HG03457 (cell line): Measurements from ENCODE around the gene BEX3.
"Not testable (repeated sequence)": the region's sequence is repeated elsewhere in the genome, so short reads cannot be mapped to it uniquely, and the experiment has no call there.

Experiments
- ATAC-seq: cut with Tn5 transposase; IDR thresholded peaks from one replicate; pipeline ENCODE4 v1.9.1; 2021; ENCODE audit warnings: moderate number of reproducible peaks; ENCODE audit not compliant: unreplicated experiment

The BEX3 gene

DNA sequence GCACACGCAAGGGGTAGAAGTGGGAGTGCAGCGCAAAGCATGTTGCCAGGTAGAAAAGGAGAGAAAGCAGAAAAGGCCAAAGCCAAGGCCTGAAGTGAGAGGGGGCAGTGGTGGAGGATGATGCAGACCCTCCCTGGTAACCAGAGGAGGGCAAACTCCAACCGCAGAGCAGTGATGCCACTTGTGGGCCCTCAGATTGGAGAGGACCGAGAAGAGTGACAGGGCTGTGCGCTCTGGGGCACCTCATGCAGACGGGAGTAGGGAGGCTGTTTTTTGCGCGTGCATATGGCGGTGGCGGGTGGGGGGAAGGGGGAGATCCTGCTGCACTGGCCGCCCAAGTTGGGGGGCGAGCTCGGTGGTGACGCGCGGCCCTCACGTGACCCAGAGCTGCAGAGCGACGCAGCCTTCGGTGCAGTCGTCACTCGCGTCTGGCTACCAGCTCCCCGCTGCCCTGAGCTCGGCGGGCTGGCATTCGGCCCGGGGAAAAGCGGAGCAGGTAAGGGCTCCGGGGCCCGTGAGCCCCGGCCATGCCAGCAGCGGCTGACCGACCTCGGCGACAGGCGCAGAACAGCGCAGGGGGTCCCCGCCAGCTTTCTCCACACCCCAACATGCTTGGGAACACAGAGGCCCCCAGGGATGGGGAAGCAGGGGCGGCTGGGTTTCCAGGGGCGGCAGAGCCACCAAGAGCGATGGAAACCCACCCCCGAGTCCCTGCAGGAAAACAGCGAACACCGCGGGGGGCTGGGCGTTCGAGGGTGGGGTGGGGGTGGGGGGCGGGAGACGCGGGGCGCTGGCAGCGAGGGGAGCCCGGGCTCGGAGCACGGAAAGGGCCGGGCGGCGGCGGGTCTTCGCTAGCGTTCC lies at the start of gene BEX3:
TSS of gene BEX3 (plus strand) at position 421 of the 861 bp plus-strand sequence. CDS start 984 bp downstream, outside the sequence.
- ATAC-seq: no peak

DNA sequence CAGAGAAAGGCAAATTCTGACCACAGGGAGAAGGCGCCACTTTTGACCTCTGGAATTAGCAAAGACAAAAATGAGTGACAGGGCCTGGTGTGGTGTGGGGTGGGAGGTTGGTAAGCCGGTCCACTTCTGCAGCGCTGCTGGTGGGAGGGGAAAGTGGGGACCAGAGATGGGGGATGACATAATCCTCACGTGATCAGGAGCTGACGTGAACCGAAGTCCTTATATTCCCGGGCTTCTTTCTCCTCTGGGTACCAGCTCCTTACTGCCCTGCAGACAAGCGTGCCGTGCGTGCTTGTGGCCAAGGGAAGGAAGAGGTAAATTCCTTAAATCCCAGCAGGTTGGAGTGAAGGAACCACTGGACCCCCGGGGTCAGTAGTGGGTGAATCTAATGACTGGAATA lies 46.3 kb upstream of the BEX3 start, which contains the start of gene TCEAL7:
TSS of gene TCEAL7 (plus strand) at position 249 of the 400 bp plus-strand sequence. CDS start 1,165 bp downstream, outside the sequence.
- no peak for ATAC-seq

DNA sequence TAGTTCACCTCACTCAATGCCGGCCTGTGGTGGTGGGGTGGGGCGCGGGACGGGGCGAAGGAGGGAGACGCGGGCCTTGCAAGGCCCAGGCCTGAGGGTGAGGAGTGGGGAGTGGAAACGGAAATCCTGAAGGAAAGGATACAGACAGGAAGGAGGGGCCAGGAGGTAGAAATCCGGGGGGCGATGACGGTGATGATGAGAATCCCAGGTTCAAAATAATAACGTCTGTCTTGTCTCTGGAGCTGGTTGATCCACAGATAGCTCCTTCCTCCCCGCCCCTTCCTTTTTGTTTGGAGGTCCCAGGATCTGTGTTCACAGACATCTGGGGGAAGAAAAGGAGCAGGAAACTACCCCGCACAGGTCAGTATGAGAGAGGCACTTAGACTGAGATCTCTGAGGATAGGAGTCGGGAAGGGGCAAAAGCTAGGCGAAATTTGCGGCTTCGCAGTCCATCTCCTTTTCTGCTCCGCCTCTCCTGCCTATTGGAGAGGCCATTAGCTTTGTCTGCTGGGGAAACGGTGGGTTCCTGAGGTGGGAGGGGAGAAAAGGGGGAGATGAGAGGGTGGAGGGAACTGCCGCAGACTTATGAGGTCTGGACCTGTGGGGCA lies 45.6 kb upstream of the BEX3 start:
- no peak for ATAC-seq

DNA sequence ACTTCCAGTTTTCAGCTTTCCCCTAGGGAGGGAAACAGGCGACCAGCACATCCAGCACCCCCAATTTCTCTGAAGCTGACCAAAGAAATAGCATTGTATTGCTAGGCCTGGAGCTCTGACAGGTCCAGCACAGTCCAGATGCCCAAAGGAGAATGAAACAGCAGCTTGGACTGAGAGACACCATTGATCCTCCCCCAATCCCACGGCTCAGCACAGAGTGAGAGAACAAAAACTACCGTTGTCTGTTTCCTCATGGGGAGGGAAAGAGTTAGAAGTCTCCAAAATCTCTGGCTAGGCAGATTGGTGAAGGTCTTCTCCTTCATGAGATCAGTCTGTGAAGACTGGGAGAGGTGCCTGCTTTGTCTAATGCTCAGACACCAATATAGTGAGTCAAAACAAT lies 37.7 kb upstream of the BEX3 start:
- ATAC-seq: no peak

DNA sequence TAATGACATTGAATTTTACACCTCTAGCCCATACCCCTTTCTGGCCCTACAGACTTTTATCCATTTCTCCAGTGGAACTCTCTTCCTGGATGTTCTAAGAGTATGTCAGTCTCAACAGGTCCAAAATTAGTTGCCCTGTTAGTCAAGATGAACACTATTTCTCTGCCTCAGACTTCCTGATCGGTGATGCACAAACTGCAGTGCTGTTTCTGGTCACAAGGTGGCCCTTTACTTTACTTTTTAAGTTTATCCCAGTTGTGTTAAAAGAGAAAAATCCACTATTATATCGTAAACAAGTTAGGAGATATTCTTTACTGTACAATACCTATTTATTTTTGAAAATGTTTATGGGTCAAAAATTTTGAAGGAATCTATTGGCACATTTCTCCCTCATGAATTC lies 33.2 kb upstream of the BEX3 start:
- ATAC-seq: no peak

DNA sequence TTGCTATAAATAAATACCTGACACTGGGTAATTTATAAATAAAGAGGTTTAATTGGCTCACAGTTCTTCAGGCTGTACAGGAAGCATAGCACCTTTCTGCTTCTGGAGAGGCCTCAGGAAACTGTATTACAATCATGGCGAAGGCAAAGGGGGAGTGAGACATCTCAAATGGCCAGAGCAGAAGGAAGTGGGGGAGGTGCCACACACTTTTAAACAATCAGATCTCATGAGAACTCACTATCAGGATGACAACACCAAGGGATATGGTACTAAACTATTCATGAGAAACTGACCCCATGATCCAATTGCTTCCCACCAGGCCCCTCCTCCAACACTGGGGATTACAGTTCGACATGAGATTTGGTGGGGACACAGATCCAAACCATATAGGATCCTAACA lies 31.7 kb upstream of the BEX3 start:
- ATAC-seq: no peak

DNA sequence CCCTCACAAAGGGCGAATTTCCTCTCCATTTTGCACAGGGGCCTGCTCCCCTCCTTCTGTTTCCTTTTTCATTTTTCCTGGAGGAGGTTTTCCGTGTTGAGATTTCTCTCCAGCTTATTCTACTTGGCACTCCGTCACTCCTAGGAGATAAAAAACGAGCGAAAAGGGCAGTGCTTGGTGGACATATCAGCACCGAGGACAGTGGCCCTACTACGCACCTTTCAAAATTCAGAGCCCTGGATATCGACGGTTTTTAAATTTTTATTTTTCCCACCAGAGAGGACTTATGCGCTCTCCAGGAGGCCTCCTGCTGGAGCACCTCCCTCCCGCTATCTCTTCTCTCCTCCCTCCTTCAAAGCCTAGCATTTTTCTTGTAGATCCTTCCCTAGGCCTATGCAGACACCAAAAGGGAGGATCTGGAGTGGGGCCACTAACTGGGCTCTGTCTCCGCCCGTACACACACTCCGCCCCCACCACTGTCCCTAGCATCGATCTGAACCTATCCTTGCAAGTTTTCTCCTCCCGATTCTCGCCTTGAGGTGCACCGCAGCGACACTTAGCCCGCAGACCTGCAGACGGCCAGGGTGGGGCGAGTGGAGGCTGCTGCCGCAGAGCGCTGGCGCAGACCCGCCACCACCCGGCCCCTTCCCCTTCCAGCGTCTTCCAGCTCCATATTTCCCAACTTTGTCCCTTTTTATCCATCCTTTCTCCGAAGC lies 28.5 kb upstream of the BEX3 start:
- ATAC-seq: no peak

DNA sequence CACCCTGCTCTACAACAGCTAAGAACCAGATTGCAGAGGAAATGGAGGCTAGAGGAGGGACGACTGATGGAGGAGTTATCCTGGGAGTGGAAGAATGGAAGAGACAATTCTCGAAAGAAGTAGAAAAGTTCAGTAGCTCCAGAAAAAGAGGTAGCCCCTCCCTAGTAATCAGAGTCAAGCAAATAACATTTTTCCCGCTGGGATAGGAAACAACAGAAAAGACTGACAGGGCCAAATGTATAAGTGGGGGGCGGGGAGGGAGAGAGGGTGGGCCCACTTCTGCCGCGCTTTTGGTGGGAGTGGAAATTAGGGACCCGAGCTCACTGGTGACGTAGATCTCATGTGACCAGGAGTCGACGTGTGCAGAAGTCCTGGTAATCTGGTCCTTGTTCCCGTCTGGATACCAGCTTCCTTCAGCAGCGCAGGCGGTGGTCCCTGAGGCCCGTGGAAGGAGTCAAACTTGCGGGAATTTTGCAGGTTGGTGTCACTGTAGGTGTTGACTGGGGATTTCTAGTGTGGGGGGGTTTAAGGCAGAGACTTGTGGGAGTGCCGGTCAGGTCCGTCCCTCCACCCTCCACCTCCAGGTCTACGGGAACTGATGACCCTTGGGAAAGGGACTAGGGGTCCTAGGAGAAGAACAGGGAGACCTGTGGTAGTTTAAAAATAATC lies 20.1 kb upstream of the BEX3 start, which contains the start of gene TCEAL9:
TSS of gene TCEAL9 (plus strand) at position 377 of the 669 bp plus-strand sequence. CDS start 1,179 bp downstream, outside the sequence.
- no peak for ATAC-seq

DNA sequence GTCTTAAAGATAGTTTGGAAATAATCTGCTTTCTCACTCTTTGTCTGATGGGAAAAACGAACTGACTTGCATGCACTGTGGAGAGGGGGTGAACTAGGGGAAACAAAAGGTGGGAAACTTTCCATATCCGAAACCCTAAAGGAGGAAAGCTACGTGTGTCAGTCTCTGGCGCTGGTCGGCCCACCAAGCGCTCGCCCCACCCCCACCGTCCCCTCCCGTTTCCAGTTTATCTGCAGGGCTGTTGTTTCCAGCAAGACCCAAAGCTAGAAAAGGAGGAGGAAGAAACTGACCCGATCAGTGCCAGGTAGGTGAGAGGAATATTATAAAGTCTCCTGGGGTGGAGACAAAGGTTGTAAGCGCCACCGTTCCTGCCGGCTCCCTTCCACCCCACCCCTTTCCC lies 19.5 kb upstream of the BEX3 start:
- ATAC-seq: no peak

DNA sequence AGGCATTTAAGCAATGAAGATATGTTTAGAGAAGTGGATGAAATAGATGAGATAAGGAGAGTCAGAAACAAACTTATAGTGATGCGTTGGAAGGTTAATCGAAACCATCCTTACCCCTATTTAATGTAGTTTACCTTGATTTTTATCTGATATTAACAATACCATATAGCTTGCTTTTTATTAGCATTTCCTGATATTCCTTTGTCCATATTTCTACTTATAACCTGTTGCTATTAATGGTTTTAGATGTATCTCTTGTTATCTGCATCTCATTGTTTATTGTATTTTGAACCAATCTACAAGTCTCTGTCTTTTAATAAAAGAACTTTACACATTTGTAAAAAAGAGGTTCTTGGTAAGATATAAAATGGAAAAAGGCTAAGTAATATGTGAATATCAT lies 18.5 kb upstream of the BEX3 start:
- no peak for ATAC-seq

DNA sequence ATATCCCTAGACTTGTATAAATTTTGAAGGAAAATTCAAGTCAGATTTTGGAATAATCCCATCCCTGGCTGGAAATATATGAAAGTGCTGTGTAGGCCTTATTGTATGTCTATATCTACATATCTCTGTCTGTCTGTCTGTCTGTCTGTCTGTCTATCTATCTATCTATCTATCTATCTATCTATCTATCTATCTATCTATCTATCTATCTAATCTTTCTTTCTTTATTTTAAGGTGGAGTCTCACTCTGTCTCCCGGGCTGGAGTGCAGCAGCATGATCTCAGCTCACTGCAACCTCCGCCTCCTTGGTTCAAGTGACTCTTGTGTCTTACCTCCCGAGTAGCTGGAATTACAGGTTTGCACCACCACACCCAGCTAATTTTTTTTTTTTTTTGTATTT lies 16.7 kb upstream of the BEX3 start:
- ATAC-seq: not testable (repeated sequence)

DNA sequence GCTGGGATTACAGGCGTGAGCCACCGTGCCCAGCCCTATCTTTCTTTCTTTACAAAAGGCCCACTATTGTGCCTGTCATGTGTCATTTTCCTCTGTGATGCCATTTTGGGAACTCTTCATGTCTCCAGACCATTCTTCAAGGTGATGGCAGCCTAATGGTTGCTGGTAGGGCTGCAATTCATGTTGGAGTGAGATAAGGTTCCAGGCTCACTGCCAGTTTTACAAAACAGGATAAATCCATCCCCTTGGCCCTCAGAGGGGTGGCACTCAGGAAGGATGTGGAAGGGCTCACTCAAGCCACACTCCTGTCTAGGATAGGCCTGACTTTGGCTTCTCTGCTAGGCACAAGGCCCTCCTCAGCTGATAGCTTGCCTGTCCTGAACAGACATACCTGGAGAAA lies 16.2 kb upstream of the BEX3 start:
- ATAC-seq: no peak

DNA sequence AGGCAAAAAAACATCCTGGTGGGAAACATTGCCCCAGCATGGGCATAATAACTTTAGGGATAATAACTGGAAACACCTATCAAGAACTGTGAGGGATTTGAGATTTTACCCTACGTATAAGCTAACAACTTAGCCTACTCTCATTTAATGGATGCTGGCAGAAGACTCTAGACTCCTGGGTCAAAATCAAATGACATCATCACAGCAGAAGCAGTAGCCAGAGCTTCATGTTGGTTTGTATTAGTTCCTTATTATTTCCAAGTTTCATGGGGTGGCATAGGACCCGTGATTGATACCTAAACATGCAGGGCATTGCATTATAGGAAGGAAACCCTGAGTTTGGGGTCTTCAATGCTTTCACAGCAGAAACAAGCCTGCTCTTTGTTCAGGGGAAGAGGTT lies 15.4 kb upstream of the BEX3 start:
- ATAC-seq: no peak

DNA sequence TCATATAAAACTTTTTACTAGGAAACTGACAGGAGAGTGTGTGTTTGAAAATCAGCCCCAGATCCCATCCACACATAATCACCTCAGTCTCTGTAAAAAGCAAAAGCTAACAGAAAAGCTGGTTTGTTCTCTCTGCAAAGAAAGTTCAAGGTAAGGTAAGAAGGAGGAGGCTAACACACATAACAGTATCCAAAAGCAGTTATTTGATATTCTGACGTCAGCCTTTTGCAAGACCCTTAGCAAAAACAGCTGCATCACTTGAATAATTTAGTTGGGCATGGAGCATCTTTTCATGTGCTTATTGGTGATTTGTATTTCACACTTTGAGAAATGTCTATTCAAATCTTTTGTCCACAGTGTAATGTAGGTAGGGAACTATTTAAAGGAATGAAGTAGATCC lies 14.5 kb upstream of the BEX3 start:
- ATAC-seq: no peak

DNA sequence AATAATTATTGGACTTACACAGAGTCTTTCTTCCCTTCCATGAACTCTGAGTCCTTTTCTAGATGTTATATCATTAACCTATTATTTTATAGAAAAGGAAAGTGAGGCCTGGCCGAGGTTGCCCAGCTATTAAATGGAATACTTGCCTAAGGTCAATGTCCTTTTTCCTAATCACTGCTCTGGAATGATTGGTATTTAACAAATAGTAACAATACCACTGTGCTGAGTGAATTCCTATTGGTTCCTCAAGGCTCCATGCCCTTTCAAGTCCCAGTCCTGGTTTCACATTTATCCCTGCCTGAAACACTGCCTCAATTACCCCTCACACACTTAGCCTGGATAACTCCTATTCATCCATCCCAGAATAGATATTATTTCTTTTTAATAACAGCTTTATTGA lies 13.9 kb upstream of the BEX3 start:
- ATAC-seq: no peak

DNA sequence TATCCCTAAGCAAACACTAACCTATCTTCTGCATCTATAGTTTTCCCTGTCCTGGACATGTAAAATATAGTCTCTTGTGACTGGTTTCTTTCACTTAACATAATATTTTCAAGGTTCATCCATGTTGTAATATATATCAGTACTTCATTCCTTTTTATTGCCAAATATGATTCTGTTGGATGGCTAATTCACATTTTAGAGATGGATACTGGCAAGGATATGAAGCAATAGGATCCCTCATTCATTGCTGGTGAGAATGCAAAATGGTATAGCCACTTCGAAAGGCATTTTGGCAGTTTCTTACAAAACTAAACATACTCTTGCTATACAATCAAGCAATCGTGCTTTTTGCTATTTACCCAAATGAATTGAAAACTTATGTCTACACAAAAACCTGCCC lies 13.3 kb upstream of the BEX3 start:
- no peak for ATAC-seq

DNA sequence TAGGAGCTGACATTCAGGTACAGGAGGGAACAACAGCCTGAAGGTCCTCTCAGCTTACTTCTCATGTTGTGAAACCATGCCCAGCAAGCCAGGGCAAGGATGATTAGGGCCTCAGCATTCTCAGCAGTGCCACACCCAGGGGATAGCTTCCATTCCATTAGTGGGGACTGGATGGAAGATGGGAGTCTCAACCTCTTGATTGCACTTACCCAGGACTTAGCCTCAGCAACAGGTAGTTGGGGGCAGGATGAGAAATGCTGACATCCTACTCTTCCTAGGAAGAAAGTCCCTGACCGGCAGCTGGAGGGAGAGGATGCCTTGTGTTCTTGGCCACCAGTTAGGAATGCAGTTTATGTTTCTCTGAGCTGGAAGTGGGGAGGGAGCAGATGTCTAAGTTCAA lies 8.8 kb upstream of the BEX3 start:
- no peak for ATAC-seq

DNA sequence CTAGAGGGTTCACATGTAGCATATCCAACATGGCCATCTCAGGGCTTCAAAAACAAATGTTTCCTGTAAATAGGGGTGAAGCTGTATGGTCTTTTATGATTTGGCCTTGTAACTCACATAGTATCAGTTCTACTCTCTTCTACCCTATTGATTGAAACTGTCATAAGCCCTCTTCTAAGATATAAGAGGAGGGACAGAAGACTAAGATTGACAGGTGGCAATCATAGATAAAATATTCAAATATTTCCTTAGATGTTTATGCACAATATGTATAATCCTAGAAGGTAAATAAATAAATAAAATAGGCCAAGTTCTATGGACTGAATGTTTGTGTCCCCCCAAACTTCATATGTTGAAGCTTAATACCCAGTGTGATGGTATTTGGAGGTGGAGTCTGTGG lies 6.9 kb upstream of the BEX3 start:
- no peak for ATAC-seq

DNA sequence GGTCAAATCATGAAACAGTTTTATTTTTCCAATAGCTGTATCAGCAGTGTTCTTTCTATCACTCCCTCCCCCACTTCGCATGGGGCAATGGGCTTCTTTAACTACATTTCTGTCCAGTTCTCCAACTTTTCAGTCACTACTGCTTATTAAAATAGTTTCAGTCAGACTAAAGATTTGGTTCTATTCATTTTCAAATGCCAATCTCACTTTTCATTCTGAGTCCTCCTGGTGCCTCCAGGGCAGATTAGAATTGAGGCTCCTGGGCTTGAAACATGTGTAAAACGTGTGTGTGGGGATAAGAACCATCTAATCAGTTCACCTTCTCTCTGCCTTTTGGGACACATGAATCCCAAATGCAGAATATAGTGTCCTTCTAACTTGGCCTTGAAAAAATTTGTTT lies 3.5 kb upstream of the BEX3 start:
- ATAC-seq: no peak

DNA sequence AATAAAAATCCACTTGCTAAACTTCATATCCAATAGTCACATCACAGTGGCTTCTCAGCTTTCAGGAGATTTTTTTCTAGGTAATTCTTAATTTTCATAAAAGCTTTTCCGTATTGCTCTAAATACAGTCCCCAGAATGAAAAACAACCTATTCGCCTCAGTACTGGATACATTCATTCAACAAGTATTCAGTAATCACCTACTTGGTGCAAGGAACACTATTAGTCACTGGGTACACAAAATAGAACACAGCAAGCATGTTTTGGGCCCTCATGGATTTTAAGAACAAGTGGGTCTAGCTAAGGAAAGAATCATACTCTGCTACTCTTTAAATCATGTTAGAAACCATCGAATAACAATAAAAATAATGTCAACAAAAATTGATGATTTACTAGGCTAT lies 2.8 kb upstream of the BEX3 start:
- no peak for ATAC-seq

DNA sequence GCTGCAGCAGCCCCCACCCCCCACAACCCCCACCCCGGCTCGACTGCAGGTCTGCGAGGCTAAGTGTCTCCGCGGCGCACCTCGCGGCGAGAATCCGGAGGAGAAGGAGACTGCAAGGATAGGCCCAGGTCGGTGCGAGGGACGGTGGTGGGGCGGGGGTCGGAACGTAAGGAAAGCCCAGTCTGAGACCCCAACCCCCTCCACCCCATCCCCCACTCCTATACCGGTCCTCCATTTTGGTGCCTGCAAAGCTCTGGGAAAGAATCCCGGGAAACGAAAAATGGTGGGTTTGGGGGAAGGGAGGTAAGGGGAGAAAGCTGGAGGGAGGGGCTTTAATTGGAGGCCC lies 614 bp downstream of the BEX3 start:
- ATAC-seq: no peak
